HepG2 (cell line): ENCODE data around the gene ADAMTSL3.

Experiments
- GABPA ChIP-seq, 2 experiments: IDR thresholded peaks; 2 replicates each; pipeline ENCODE4 v1.6.1; 2011 to 2016; ENCODE audit warnings: low read depth in 2 of 2, low read length in 1 of 2, missing biosample characterization in 1 of 2, missing genetic modification characterization in 1 of 2
- KDM1A ChIP-seq: IDR thresholded peaks from 2 replicates; pipeline ENCODE4 v1.6.1; 2016; ENCODE audit warnings: missing compliant biosample characterization
- MAX ChIP-seq: IDR thresholded peaks from 2 replicates; pipeline ENCODE4 v1.6.1; 2012; ENCODE audit warnings: inconsistent platforms
- MTA1 ChIP-seq: sonication (generic); formaldehyde crosslinking; IDR thresholded peaks from 2 replicates; pipeline ENCODE4 v1.4.0; 2020; ENCODE audit warnings: missing genetic modification reagents, mild to moderate bottlenecking, borderline replicate concordance
- POLR2A ChIP-seq, 2 experiments: IDR thresholded peaks; 2 replicates each; pipeline ENCODE4 v1.6.1; 2011; ENCODE audit warnings: low read depth in 2 of 2, low read length in 2 of 2, mild to moderate bottlenecking in 1 of 2, moderate library complexity in 1 of 2; ENCODE audit not compliant: insufficient read depth in 1 of 2
- TFE3 ChIP-seq: IDR thresholded peaks from 2 replicates; pipeline ENCODE4 v1.6.1; 2016
- ZMAT3 ChIP-seq: sonication (generic); formaldehyde crosslinking; conservative IDR thresholded peaks from 2 replicates; pipeline ENCODE4 v1.7.0; 2021; ENCODE audit warnings: missing genetic modification reagents
- ZNF276 ChIP-seq: sonication (generic); formaldehyde crosslinking; IDR thresholded peaks from 2 replicates; pipeline ENCODE4 v1.4.0; 2020; ENCODE audit warnings: mild to moderate bottlenecking, low read depth, missing genetic modification reagents
- ZNF282 ChIP-seq: fragments of 450-650 bp; IDR thresholded peaks from 2 replicates; pipeline ENCODE4 v1.6.1; 2018; ENCODE audit not compliant: partially characterized antibody
- ZNF362 ChIP-seq: sonication (generic); formaldehyde crosslinking; IDR thresholded peaks from 2 replicates; pipeline ENCODE4 v1.4.0; 2020; ENCODE audit warnings: missing genetic modification reagents, mild to moderate bottlenecking, borderline replicate concordance
- TF ChIP-seq, protein P1 (sequence below): sonication (generic); formaldehyde crosslinking; IDR thresholded peaks from 2 replicates; pipeline ENCODE4 v1.5.0; 2020; ENCODE audit warnings: mild to moderate bottlenecking, missing genetic modification reagents, moderate library complexity
- TF ChIP-seq, protein P2 (sequence below): sonication (generic); formaldehyde crosslinking; IDR thresholded peaks from 2 replicates; pipeline ENCODE4 v1.4.0; 2020; ENCODE audit warnings: missing genetic modification reagents

- TF ChIP-seq ZNF362 (CRISPR knock-in tag) (no peak), ZMAT3 (CRISPR knock-in tag) (no peak), MAX (no peak), KDM1A (no peak), ZNF276 (CRISPR knock-in tag) (no peak), POLR2A (IDR thresholded peaks at IDR 0.05; ENCODE audit: insufficient read depth in 1 of 2, low read depth in 2 of 2, low read length in 2 of 2) (no peak), GABPA (IDR thresholded peaks at IDR 0.05; ENCODE audit: low read depth, low read length) (no peak), GABPA (CRISPR knock-in tag; IDR thresholded peaks at IDR 0.05; ENCODE audit: low read depth) (no peak), ZNF282 (no peak), MTA1 (CRISPR knock-in tag) (no peak), TFE3 (CRISPR knock-in tag) (no peak)
- TF ChIP-seq, protein P1, sequence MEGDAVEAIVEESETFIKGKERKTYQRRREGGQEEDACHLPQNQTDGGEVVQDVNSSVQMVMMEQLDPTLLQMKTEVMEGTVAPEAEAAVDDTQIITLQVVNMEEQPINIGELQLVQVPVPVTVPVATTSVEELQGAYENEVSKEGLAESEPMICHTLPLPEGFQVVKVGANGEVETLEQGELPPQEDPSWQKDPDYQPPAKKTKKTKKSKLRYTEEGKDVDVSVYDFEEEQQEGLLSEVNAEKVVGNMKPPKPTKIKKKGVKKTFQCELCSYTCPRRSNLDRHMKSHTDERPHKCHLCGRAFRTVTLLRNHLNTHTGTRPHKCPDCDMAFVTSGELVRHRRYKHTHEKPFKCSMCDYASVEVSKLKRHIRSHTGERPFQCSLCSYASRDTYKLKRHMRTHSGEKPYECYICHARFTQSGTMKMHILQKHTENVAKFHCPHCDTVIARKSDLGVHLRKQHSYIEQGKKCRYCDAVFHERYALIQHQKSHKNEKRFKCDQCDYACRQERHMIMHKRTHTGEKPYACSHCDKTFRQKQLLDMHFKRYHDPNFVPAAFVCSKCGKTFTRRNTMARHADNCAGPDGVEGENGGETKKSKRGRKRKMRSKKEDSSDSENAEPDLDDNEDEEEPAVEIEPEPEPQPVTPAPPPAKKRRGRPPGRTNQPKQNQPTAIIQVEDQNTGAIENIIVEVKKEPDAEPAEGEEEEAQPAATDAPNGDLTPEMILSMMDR (CRISPR knock-in tag): no peak
- TF ChIP-seq, protein P2, sequence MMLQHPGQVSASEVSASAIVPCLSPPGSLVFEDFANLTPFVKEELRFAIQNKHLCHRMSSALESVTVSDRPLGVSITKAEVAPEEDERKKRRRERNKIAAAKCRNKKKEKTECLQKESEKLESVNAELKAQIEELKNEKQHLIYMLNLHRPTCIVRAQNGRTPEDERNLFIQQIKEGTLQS: no peak
Measured at GRCh38 chr15:83866692-83867091, 212.8 kb downstream of the ADAMTSL3 start.
